Colonic mucosa (tissue), 4 donors: Measurements from ENCODE around the gene TRAF2. TPM values are rescaled to one million over a fixed set of nuclear protein-coding genes. Genes with fewer than 3 reads are reported as not detected.

Source experiments
- DNase-seq: peaks from one replicate; pipeline ENCODE4 v3.0.0-alpha.2; 2020
- H3K27ac ChIP-seq: fragments of 200-600 bp; one replicate; pipeline ENCODE4 v1.8.0; 2021
- H3K27me3 ChIP-seq: fragments of 200-600 bp; one replicate; pipeline ENCODE4 v1.8.0; 2021
- H3K36me3 ChIP-seq: fragments of 200-600 bp; one replicate; pipeline ENCODE4 v1.8.0; 2021
- H3K4me1 ChIP-seq: fragments of 200-600 bp; one replicate; pipeline ENCODE4 v1.8.0; 2021; ENCODE audit warnings: mild to moderate bottlenecking
- H3K4me3 ChIP-seq: fragments of 200-600 bp; one replicate; pipeline ENCODE4 v1.8.0; 2021
- H3K9ac ChIP-seq, 2 donors: one replicate each; pipeline ENCODE4 v1.7.0; 2013; ENCODE audit warnings: control low read depth in 2 of 2, low read depth in 2 of 2, low read length in 2 of 2
- H3K9me3 ChIP-seq: fragments of 200-600 bp; one replicate; pipeline ENCODE4 v1.8.0; 2021
- CTCF ChIP-seq: fragments of 200-600 bp; IDR thresholded peaks from one replicate; pipeline ENCODE4 v1.8.0; 2022; ENCODE audit warnings: antibody characterized with exemption, mild to moderate bottlenecking
- intact Hi-C: fragments of 100-400 bp; cut with DNase I; formaldehyde crosslinking; loops from one replicate; pipeline ENCODE4 v1.14.1; 2022
- total RNA-seq, 2 donors: library from RNA; stranded (reverse); fragmentation: NEBNext Ultra II Directional in 1 of 2; extraction: Animal tissue kit (Norgen Biotek cat#: 25700) in 1 of 2; gene quantifications; one replicate each; pipeline ENCODE4 v1.2.1, GENCODE V29; 2021
- donor health status: healthy.
- donor health status: DM: no; HTN: no; CAD: no.
- donor health status: DM: no; HTN: no; CAD: no.

Gene TRAF2
- total RNA-seq, 2 donors from 2014 or later, result 22.4 to 50.6 TPM

DNA sequence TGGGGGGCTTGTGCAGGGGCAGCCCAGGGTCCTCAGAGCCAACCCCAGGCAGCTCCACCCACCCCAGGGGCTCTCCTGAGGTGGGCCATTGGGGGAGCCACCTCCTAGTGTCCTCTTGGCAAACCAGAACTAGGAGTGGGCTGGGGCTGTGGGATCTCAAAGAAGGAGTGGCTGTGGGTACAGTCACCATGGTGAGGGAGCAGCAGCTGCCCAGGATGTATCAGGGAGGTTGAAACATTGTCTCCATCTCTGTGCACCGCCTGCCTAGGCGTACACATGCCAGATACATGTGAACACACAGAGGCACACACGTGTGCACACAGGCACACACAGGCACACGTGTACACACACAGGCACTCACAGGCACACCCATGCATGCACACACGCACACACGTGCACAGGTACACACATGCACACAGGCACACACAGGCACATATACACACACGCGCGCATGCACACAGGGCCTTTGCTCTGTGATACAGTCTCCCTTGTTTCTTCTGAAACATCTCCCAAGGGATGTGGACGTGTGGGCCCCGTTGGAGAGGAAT is 76.5 kb downstream of the TRAF2 start:
- no peaks in the 10 kb centered on the region for H3K27me3 ChIP-seq
- H3K9ac ChIP-seq, result no peak overlapping the region
- no peak overlapping the region for H3K4me3 ChIP-seq
- H3K27ac ChIP-seq, result no peak overlapping the region
- intact Hi-C loops, result no loop called here
- H3K4me1 ChIP-seq, result no peaks in the 10 kb centered on the region
- no peaks in the 10 kb centered on the region for H3K9me3 ChIP-seq
- DNase-seq, result no peak
- H3K36me3 ChIP-seq, result no peaks in the 10 kb centered on the region
- no peak for TF ChIP-seq CTCF

DNA sequence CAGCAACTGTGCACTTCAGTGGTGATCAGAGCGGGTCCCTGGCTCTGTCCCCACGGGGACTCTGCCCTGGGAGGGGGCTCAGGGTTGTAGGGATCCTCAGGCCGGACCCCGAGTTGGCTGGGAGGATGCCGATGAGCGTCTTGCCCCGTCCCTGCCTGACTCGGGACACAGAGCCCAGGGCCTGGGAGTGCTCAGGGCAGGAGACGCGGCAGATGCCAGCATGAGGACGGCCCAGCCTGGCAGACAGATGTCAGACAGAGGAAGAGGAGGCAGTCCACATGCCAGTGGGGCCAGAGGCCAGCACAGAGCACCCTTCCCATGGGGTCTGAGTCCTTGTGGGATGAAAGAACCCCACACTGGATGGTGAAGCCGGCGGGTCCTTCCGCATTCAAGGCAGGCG is 77.0 kb downstream of the TRAF2 start:
- no peaks in the 10 kb centered on the region for H3K27me3 ChIP-seq
- intact Hi-C loops, result no loop called here
- H3K4me3 ChIP-seq, result no peak overlapping the region
- no peak for TF ChIP-seq CTCF
- no peak overlapping the region for H3K9ac ChIP-seq
- no peak overlapping the region for H3K27ac ChIP-seq
- DNase-seq, result no peak
- no peaks in the 10 kb centered on the region for H3K36me3 ChIP-seq
- H3K4me1 ChIP-seq, result no peaks in the 10 kb centered on the region
- H3K9me3 ChIP-seq, result no peaks in the 10 kb centered on the region

GRCh38 chr9:136963751-136964150 is 77.4 kb downstream of the TRAF2 start:
- no peaks in the 10 kb centered on the region for H3K27me3 ChIP-seq
- no peak overlapping the region for H3K4me3 ChIP-seq
- H3K9ac ChIP-seq, result no peak overlapping the region
- H3K36me3 ChIP-seq, result no peaks in the 10 kb centered on the region
- H3K9me3 ChIP-seq, result no peaks in the 10 kb centered on the region
- no peaks in the 10 kb centered on the region for H3K4me1 ChIP-seq
- TF ChIP-seq CTCF, result no peak
- no peak overlapping the region for H3K27ac ChIP-seq
- intact Hi-C loops, result no loop called here
- no peak for DNase-seq

DNA sequence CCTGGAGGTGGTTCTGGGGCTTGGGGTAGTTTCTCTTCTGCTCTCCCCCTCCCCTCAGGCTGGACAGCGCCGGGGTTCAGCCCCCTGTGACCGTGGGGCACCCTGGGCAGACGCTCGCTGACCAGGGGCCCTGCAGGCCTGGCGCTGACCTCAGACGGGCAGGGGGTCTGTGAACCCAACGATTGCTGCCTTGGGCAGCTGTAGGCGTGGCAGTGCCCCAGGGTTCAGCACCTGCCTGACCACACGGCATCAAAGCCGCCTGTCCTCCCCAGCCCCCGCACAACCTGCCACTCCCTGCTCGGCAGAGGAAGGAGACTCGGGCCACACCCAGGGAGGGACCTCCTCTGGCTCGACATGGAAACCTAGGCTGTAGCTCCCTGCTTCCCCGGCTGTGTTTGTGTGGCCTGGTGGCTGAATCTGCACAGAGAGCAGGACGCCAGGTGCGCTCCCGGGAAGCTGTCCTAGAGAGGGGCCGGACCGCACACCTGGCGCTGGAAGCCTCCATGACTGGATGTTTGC is 77.9 kb downstream of the TRAF2 start:
- Histone ChIP-seq H3K9ac (peak overlapping the region; percentile 16 to 26), H3K4me3 (no peak overlapping the region), H3K36me3 (no peaks in the 10 kb centered on the region), H3K27ac (peak overlapping the region; percentile 30), H3K4me1 (no peaks in the 10 kb centered on the region), H3K9me3 (no peaks in the 10 kb centered on the region), H3K27me3 (no peaks in the 10 kb centered on the region)
- intact Hi-C loops, result no loop called here
- no peak for TF ChIP-seq CTCF
- DNase-seq, result peak; percentile 88

DNA sequence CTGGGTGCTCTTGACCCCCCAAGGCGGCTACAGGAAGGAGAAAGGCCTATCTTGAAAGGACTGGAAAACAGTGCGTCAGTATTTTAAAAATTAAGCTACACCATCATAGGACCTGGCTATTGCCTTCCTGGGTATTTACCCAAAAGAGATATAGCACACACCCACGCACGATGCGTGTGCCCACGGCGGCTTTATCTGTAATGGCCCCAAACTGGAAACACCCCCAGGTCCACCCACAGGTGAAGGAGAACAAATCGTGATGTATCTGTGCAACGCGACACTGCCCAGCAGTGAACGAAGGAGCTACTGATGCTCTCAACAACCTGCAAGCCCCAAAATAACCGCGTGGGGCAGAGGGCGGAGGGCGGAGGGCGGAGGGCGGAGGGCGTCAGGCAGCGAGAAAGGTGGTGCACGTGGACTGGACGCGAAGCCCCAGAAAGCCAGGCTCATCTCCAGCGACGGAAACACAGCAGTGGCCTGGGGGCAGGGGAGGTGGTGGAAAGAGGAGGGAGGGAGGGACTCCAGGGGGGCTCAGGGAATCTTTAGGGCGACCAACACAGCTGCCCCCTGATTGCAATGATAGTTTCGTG is 78.6 kb downstream of the TRAF2 start:
- H3K27me3 ChIP-seq, result no peaks in the 10 kb centered on the region
- no peak for DNase-seq
- H3K27ac ChIP-seq, result peak overlapping the region; percentile 30
- no peaks in the 10 kb centered on the region for H3K36me3 ChIP-seq
- H3K4me3 ChIP-seq, result no peak overlapping the region
- peak overlapping the region in 1 of 2 donors; percentile 16 for H3K9ac ChIP-seq
- no peaks in the 10 kb centered on the region for H3K4me1 ChIP-seq
- no peak for TF ChIP-seq CTCF
- no peaks in the 10 kb centered on the region for H3K9me3 ChIP-seq
- intact Hi-C loops, result no loop called here
